ENCODE results near the gene SPDYE1.

DNA sequence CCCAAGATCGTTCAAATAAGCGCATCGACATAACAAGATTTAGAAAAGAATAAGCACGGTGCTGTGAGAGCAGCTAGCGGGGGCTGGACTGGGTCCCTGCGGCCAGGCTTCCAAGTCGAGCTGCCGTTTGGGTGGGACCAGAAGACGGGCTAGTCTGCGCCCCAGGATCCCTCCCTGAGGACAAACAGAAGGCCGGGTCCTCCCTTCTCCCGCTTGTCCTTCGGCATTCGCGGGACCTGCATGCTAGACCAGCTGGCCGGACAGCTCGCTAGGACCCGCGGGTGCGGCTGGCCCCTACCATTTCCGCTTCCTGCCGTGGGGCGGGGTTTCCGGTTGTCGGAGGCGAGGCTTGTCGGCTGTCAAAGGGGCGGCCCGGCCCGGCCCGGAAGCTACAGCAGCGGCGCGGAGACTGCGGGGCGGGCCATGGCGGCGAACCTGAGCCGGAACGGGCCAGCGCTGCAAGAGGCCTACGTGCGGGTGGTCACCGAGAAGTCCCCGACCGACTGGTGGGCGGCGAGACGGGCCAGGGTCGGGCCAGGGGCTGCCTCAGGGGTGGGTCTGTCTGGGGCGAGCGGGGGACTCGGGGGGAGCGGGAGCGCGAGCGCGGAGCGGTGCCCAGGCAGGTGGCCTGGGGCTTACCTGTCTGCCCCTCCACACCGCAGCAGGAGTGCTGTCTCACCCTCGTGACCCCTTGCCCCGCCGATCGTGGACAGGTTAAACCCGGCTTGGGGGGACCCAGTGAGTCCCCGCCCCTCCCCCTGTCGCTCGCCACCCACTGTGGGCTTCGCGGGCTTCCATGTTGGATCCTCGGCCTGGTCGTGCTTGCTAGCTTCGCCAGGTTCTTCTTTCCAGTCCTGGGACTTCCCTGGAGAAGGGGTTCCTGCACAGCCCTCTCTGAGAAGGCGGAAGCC lies 46.9 kb downstream of the SPDYE1 start, which contains the start of gene DBNL:
- TF ChIP-seq, protein P1, sequence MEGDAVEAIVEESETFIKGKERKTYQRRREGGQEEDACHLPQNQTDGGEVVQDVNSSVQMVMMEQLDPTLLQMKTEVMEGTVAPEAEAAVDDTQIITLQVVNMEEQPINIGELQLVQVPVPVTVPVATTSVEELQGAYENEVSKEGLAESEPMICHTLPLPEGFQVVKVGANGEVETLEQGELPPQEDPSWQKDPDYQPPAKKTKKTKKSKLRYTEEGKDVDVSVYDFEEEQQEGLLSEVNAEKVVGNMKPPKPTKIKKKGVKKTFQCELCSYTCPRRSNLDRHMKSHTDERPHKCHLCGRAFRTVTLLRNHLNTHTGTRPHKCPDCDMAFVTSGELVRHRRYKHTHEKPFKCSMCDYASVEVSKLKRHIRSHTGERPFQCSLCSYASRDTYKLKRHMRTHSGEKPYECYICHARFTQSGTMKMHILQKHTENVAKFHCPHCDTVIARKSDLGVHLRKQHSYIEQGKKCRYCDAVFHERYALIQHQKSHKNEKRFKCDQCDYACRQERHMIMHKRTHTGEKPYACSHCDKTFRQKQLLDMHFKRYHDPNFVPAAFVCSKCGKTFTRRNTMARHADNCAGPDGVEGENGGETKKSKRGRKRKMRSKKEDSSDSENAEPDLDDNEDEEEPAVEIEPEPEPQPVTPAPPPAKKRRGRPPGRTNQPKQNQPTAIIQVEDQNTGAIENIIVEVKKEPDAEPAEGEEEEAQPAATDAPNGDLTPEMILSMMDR (CRISPR knock-in tag; IDR thresholded peaks at IDR 0.05), result no peak; the same call in 1 of the 2 replicates
- no peak for TF ChIP-seq BHLHE40 (IDR thresholded peaks at IDR 0.05; ENCODE audit: low read length)
- TF ChIP-seq LCORL (IDR thresholded peaks at IDR 0.05), result no peak
- no peak for TF ChIP-seq LCORL (CRISPR knock-in tag; IDR thresholded peaks at IDR 0.05)
- TF ChIP-seq ATF7 (IDR thresholded peaks at IDR 0.05), result no peak
- no peak for TF ChIP-seq ATF7 (CRISPR knock-in tag; IDR thresholded peaks at IDR 0.05)
- no peak for TF ChIP-seq NFIC (IDR thresholded peaks at IDR 0.05; ENCODE audit: low read length)
